Right lobe of liver (tissue), 4 donors: ENCODE data around the gene MYO1D.

Source experiments
- CTCF ChIP-seq, 4 donors: fragments of 200-600 bp in 3 of 4; fragments of 450-650 bp in 1 of 4; IDR thresholded peaks; one replicate each; pipeline versions ENCODE4 v1.5.1 to v1.8.0; 2016 to 2022; ENCODE audit warnings: antibody characterized with exemption in 4 of 4, mild to moderate bottlenecking in 2 of 4
- POLR2A ChIP-seq: fragments of 450-650 bp; IDR thresholded peaks from one replicate; pipeline ENCODE4 v1.6.1; 2017; ENCODE audit warnings: antibody characterized with exemption, mild to moderate bottlenecking
- donor health status: DM: no; HTN: no; CAD: no.
- donor health status: DM: no; HTN: no; CAD: no.
- donor health status: DM: no; HTN: yes; CAD: no.

GRCh38 chr17:32914181-32914580 is 37.3 kb upstream of the MYO1D start:
- TF ChIP-seq CTCF (IDR thresholded peaks at IDR 0.05): no peak
- no peak for TF ChIP-seq POLR2A
